Adrenal gland (tissue), 12 donors: Measurements from ENCODE around the gene TSLP. TPM values are rescaled to one million over a fixed set of nuclear protein-coding genes. Genes with fewer than 3 reads are reported as not detected.

Experiments used
- DNase-seq, 7 donors: peaks; one replicate each; pipeline ENCODE4 v3.0.0-alpha.2; 2019 to 2020
- H3K27ac ChIP-seq, 5 donors: fragments of 200-600 bp; sonication (generic) in 4 of 5; 1 replicate in 3 of 5; 2 replicates in 2 of 5; pipeline versions ENCODE4 v1.5.1 to v1.8.0; 2016 to 2020; ENCODE audit warnings: mild to moderate bottlenecking in 1 of 5
- H3K27me3 ChIP-seq: fragments of 200-600 bp; 2 replicates; pipeline ENCODE4 v1.8.0; 2021
- H3K36me3 ChIP-seq, 2 donors: fragments of 200-600 bp; replicated peaks in 1 of 2; 1 replicate in 1 of 2; 2 replicates in 1 of 2; pipeline versions ENCODE4 v1.5.1 to v1.8.0; 2018 to 2022
- H3K4me1 ChIP-seq, 2 donors: fragments of 200-600 bp; replicated peaks in 1 of 2; 1 replicate in 1 of 2; 2 replicates in 1 of 2; pipeline versions ENCODE4 v1.5.1 to v1.8.0; 2018 to 2021
- H3K4me3 ChIP-seq, 4 donors: fragments of 200-600 bp; sonication (generic) in 3 of 4; one replicate each; pipeline ENCODE4 v1.5.1; 2016 to 2018
- H3K9me3 ChIP-seq, 3 donors: fragments of 200-600 bp; sonication (generic) in 1 of 3; replicated peaks in 1 of 3; 1 replicate in 2 of 3; 2 replicates in 1 of 3; pipeline versions ENCODE4 v1.5.1 to v1.8.0; 2016 to 2021
- POLR2A ChIP-seq, 2 donors: fragments of 450-650 bp; IDR thresholded peaks; one replicate each; pipeline ENCODE4 v1.6.1; 2017; ENCODE audit warnings: antibody characterized with exemption in 2 of 2, mild to moderate bottlenecking in 2 of 2, moderate library complexity in 1 of 2
- WGBS, 4 donors: extraction: QIAGEN DNeasy Blood & Tissue Kit in 2 of 4; methylation state at CpG; one replicate each; pipeline versions ENCODE4 v1.1.5 to v1.1.7; 2013 to 2017; 5-methylcytosine and 5-hydroxymethylcytosine counted together
- intact Hi-C, 2 donors: fragments of 100-400 bp; cut with DNase I; formaldehyde crosslinking; loops; one replicate each; pipeline versions ENCODE4 v1.14.1 to v1.15.0; 2022 to 2023
- polyA plus RNA-seq, 3 donors: library from polyadenylated mRNA; stranded (reverse); fragments of 200-250 nt in 2 of 3; fragments of 350-450 nt in 1 of 3; fragmentation: Illumina TruSeq in 1 of 3; extraction: RNeasy Lipid Tissue Mini Kit (QIAGEN cat#74804) in 1 of 3; gene quantifications; one replicate each; pipeline ENCODE4 v1.2.3, GENCODE V29; 2013 to 2014
- total RNA-seq, 9 donors: library from RNA; depleted of rRNA in 4 of 9; stranded (reverse); fragments of >200 nt in 4 of 9; fragments of 120-200 nt in 1 of 9; fragmentation: NEBNext Ultra II Directional in 1 of 9; extraction: Animal tissue kit (Norgen Biotek cat#: 25700) in 1 of 9; gene quantifications; one replicate each; pipeline versions ENCODE4 v1.1.0 to v1.2.4, GENCODE V29; 2013 to 2023
- TF ChIP-seq, protein P1 (sequence below), 6 experiments: fragments of 450-650 bp in 4 of 6; fragments of 200-600 bp in 2 of 6; sonication (generic) in 1 of 6; IDR thresholded peaks; 1 replicate in 5 of 6; 2 replicates in 1 of 6; pipeline versions ENCODE4 v1.5.1 to v1.8.0; 2016 to 2021; ENCODE audit warnings: antibody characterized with exemption in 6 of 6, mild to moderate bottlenecking in 2 of 6, moderate library complexity in 1 of 6
- donor health status: healthy with polysubstance abuse.
- donor health status: Bipolar disorder and iron deficiency.
- donor health status: DM: yes; HTN: yes; CAD: no.
- donor health status: DM: no; HTN: no; CAD: no.
- donor health status: DM: no; HTN: no; CAD: no.
- donor health status: DM: yes; HTN: yes; CAD: no.

TSLP gene
- total and polyA plus RNA-seq, 12 donors = 0.06 to 1.7 (median 0.87) TPM; not detected in 1

DNA sequence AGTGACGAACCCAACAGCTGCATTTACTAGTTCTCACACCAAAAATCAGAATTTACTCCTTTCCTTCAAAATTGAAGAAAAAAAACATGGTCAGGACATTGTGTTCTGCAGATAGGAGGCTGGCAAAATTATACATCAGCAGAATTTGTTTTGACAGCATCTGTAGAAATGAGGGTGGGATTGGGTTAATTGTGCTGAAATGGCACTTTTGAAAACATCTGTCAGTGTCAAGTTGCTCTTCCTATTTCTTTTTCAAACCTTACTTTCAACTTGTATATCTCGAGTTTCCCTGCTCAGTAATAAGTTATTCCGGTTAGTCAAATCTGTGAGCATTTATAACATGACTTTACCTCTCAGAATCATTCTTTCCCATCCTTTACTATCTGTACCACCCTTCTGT lies 40.4 kb downstream of the TSLP start:
- intact Hi-C loops = no loop called here
- H3K27ac ChIP-seq = no peak overlapping the region
- no peak overlapping the region for H3K4me3 ChIP-seq
- H3K36me3 ChIP-seq = peaks cover 0 to 45% of the 10 kb centered on the region in 2 donors
- no peaks in the 10 kb centered on the region for H3K27me3 ChIP-seq
- DNase-seq = no peak
- H3K9me3 ChIP-seq = no peaks in the 10 kb centered on the region
- WGBS, 4 donors = 88 to 91% (median 90%) methylated on average over 3 of the region's 3 CpGs
- no peaks in the 10 kb centered on the region for H3K4me1 ChIP-seq
- TF ChIP-seq, protein P1, sequence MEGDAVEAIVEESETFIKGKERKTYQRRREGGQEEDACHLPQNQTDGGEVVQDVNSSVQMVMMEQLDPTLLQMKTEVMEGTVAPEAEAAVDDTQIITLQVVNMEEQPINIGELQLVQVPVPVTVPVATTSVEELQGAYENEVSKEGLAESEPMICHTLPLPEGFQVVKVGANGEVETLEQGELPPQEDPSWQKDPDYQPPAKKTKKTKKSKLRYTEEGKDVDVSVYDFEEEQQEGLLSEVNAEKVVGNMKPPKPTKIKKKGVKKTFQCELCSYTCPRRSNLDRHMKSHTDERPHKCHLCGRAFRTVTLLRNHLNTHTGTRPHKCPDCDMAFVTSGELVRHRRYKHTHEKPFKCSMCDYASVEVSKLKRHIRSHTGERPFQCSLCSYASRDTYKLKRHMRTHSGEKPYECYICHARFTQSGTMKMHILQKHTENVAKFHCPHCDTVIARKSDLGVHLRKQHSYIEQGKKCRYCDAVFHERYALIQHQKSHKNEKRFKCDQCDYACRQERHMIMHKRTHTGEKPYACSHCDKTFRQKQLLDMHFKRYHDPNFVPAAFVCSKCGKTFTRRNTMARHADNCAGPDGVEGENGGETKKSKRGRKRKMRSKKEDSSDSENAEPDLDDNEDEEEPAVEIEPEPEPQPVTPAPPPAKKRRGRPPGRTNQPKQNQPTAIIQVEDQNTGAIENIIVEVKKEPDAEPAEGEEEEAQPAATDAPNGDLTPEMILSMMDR (IDR thresholded peaks at IDR 0.05) = no peak
- TF ChIP-seq POLR2A (IDR thresholded peaks at IDR 0.05) = no peak

DNA sequence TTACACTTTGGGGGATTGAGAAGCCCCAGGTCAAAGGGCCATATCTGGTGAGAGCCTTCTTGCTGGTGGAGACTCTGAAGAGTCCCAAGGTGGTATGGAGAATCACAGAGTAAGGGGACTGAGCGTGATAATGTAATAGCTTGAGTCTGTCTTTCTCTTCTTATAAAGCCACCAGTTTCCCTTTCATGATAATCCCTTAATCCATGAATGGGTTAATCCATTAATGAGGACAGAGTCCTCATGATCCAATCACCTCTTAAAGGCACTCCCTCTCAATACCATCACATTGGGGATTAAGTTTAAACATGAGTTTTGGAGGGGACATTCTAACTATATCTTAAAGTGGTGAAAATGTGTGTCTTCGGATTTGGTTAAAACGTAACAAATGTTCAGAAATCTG lies 42.2 kb downstream of the TSLP start:
- TF ChIP-seq POLR2A (IDR thresholded peaks at IDR 0.05) = no peak
- WGBS, 4 donors = 90 to 98% (median 95%) methylated on average over 3 of the region's 3 CpGs
- Histone ChIP-seq H3K27me3 (no peaks in the 10 kb centered on the region), H3K4me3 (no peak overlapping the region), H3K27ac (no peak overlapping the region), H3K4me1 (no peaks in the 10 kb centered on the region), H3K9me3 (no peaks in the 10 kb centered on the region), H3K36me3 (peaks cover 0 to 36% of the 10 kb centered on the region in 2 donors)
- no peak for DNase-seq
- intact Hi-C loops = no loop called here

DNA sequence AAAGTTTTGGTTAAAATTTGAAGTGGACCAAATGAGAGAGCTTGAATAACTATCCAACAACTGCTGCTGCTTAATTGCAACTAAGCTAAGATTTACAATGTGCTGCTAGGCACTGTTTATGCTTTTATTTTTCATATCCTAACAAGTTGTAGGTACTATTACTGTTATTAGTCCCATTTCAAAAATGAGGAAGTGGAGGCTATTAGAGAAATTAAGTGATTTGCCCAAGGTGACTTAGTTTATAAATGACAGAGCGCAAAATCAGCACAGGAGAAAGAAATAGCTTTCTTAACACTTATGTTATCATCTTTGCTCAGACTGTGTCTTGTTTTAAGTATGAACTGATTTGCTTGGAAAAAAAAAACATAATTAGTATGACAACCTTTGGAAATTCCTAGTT lies 43.7 kb downstream of the TSLP start:
- DNase-seq = no peak
- H3K36me3 ChIP-seq = peaks cover 0 to 43% of the 10 kb centered on the region in 2 donors
- intact Hi-C loops = no loop called here
- H3K4me3 ChIP-seq = no peak overlapping the region
- 95 to 98% (median 97%) methylated on average over 1 of the region's 1 CpG for WGBS, 4 donors
- no peaks in the 10 kb centered on the region for H3K4me1 ChIP-seq
- H3K27ac ChIP-seq = no peak overlapping the region
- H3K9me3 ChIP-seq = no peaks in the 10 kb centered on the region
- TF ChIP-seq POLR2A (IDR thresholded peaks at IDR 0.05) = no peak
- TF ChIP-seq, protein P1 (IDR thresholded peaks at IDR 0.05) = no peak
- H3K27me3 ChIP-seq = no peaks in the 10 kb centered on the region

DNA sequence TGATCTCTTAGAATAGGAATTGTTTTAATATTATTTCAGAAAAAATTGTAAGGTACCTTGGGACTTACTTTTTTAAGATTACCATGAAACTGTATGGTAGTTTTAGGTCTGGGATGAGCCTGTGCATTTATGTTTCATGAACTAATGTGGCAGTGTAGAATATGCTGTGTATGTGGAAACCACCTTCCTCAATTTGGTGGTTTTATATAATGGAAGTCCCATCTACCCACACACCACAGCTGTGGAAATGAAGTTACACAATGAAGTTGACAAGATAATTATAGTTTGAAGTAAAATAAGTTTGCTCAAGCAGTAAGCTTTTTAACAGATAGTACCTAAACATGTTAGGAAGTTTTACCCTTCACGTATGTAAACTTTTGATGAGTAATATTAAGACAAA lies 45.0 kb downstream of the TSLP start:
- peak in 1 of 7 donors; percentile 4 for DNase-seq

DNA sequence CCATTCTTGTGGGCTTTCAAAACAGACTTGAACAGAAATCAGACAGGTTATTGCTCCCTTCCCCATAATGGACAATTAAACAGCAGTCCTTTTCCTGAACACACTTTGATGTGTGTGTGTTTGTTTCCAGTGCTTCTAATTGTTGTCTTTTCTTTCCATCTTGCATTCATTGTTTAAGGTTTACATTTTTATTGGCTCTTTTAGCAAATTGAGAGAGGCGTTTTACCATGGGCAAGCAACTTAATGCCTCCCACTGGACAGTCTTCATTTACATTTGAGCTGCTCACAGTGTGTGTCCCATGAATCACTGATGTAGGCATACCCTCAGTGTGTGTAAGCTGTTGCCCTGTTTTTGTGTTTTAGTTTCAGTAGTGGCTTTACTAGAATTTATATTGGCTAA lies 45.6 kb downstream of the TSLP start:
- Histone ChIP-seq H3K27me3 (no peaks in the 10 kb centered on the region), H3K27ac (no peak overlapping the region), H3K9me3 (no peaks in the 10 kb centered on the region), H3K4me3 (no peak overlapping the region), H3K4me1 (no peaks in the 10 kb centered on the region), H3K36me3 (peaks cover 0 to 53% of the 10 kb centered on the region in 2 donors)
- TF ChIP-seq POLR2A (IDR thresholded peaks at IDR 0.05) = no peak
- TF ChIP-seq, protein P1 (IDR thresholded peaks at IDR 0.05) = no peak
- no peak for DNase-seq
- 79 to 95% (median 86%) methylated on average over 1 of the region's 1 CpG for WGBS, 4 donors
- intact Hi-C loops = no loop called here

More for the DNA sequence above, 45.0 kb downstream of the TSLP start:
- WGBS, 4 donors = 74 to 84% (median 79%) methylated on average over 1 of the region's 1 CpG
- no peak overlapping the region for H3K27ac ChIP-seq
- H3K4me1 ChIP-seq = no peaks in the 10 kb centered on the region
- no peaks in the 10 kb centered on the region for H3K9me3 ChIP-seq
- TF ChIP-seq POLR2A (IDR thresholded peaks at IDR 0.05) = no peak
- TF ChIP-seq, protein P1 (IDR thresholded peaks at IDR 0.05) = no peak
- H3K27me3 ChIP-seq = no peaks in the 10 kb centered on the region
- H3K36me3 ChIP-seq = peaks cover 0 to 50% of the 10 kb centered on the region in 2 donors
- intact Hi-C loops = no loop called here
- no peak overlapping the region for H3K4me3 ChIP-seq
